DOHH2 (cell line): Measurements from ENCODE around the gene CYB5B.
A peak's percentile ranks its signal among the peaks of the same experiment; 100 is the strongest.

Experiments
- H3F3A ChIP-seq: fragments of 200-600 bp; sonication (generic), shearing (Covaris generic); 2 replicates; pipeline ENCODE4 v1.6.0; 2016; ENCODE audit warnings: antibody characterized with exemption, mild to moderate bottlenecking; ENCODE audit not compliant: control insufficient read depth, insufficient read depth
- H3K27ac ChIP-seq: fragments of 200-600 bp; sonication (generic); 2 replicates; pipeline ENCODE4 v1.5.1; 2014; ENCODE audit warnings: low read depth, mild to moderate bottlenecking, low read length, moderate library complexity
- H3K27me3 ChIP-seq: fragments of 200-600 bp; sonication (generic); 2 replicates; pipeline ENCODE4 v1.6.1; 2014; ENCODE audit warnings: mild to moderate bottlenecking, low read length, mixed read lengths; ENCODE audit not compliant: control insufficient read depth
- H3K36me3 ChIP-seq: fragments of 200-600 bp; sonication (generic); 2 replicates; pipeline ENCODE4 v1.6.1; 2014; ENCODE audit warnings: mild to moderate bottlenecking, low read length, moderate library complexity, mixed read lengths; ENCODE audit not compliant: control insufficient read depth
- H3K4me1 ChIP-seq: fragments of 200-600 bp; sonication (generic); 2 replicates; pipeline ENCODE4 v1.6.1; 2014; ENCODE audit warnings: mild to moderate bottlenecking, low read length, mixed read lengths; ENCODE audit not compliant: control insufficient read depth
- H3K4me2 ChIP-seq: fragments of 200-600 bp; sonication (generic); 2 replicates; pipeline ENCODE4 v1.6.0; 2014; ENCODE audit warnings: mild to moderate bottlenecking, low read length, moderate library complexity
- H3K4me3 ChIP-seq: fragments of 200-600 bp; sonication (generic); 2 replicates; pipeline ENCODE4 v1.5.1; 2014; ENCODE audit warnings: mild to moderate bottlenecking, low read length, mixed read lengths
- H3K79me2 ChIP-seq: fragments of 200-600 bp; sonication (generic); 2 replicates; pipeline ENCODE4 v1.6.1; 2014; ENCODE audit warnings: mild to moderate bottlenecking, low read length, mixed read lengths; ENCODE audit not compliant: control insufficient read depth
- H3K9me2 ChIP-seq: fragments of 200-600 bp; sonication (generic); replicated peaks from 2 replicates; pipeline ENCODE4 v1.6.1; 2014; ENCODE audit warnings: mild to moderate bottlenecking, low read length, mixed read lengths; ENCODE audit not compliant: control insufficient read depth
- H3K9me3 ChIP-seq: fragments of 200-600 bp; sonication (generic); 2 replicates; pipeline ENCODE4 v1.6.1; 2014; ENCODE audit warnings: antibody characterized with exemption, low read length, mixed read lengths; ENCODE audit not compliant: control insufficient read depth, insufficient read depth
- H4K20me1 ChIP-seq: fragments of 200-600 bp; sonication (generic); 2 replicates; pipeline ENCODE4 v1.6.0; 2014; ENCODE audit warnings: low read depth, mild to moderate bottlenecking, antibody characterized with exemption, low read length, moderate library complexity; ENCODE audit not compliant: control insufficient read depth, insufficient read depth
- CTCF ChIP-seq: fragments of 200-600 bp; sonication (generic); IDR thresholded peaks from one replicate; pipeline ENCODE4 v1.5.1; 2014; ENCODE audit warnings: antibody characterized with exemption, mild to moderate bottlenecking, low read depth, low read length; ENCODE audit not compliant: poor library complexity, severe bottlenecking
- EZH2phosphoT487 ChIP-seq: fragments of 200-600 bp; sonication (generic); IDR thresholded peaks from 2 replicates; pipeline ENCODE4 v1.6.1; 2017; ENCODE audit warnings: borderline replicate concordance, mild to moderate bottlenecking, antibody characterized with exemption, low read length, moderate library complexity, mixed read lengths

The CYB5B gene

DNA sequence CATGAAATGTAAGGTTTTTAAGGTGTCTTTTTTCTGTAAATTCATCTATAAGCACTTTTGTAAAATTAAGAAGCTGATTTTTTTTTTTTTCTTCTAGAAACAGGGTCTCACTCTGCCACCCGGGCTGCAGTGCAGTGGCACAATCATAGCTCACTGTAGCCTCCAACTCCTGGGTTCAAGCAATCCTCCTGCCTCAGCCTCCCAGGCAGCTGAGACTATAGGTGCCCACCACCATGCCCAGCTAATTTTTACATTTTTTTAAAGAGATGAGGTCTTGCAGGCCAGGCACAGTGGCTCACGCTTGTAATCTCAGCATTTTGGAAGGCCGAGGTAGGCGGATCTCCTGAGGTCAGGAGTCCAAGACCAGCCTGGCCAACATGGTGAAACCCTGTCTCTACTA lies 4.5 kb upstream of the CYB5B start:
- H3K4me1 ChIP-seq, result peaks cover 17% of the 10 kb centered on the region
- H3K4me3 ChIP-seq, result no peak overlapping the region
- peaks cover 4% of the 10 kb centered on the region for H3K36me3 ChIP-seq
- H3K79me2 ChIP-seq, result peaks cover 8% of the 10 kb centered on the region
- H3F3A ChIP-seq, result peaks cover 17% of the 10 kb centered on the region
- H3K9me2 ChIP-seq, result no peaks in the 10 kb centered on the region
- H3K4me2 ChIP-seq, result no peak overlapping the region
- no peak for TF ChIP-seq EZH2phosphoT487
- TF ChIP-seq CTCF, result no peak
- no peaks in the 10 kb centered on the region for H3K27me3 ChIP-seq
- H3K27ac ChIP-seq, result no peak overlapping the region
- H4K20me1 ChIP-seq, result no peaks in the 10 kb centered on the region
- no peaks in the 10 kb centered on the region for H3K9me3 ChIP-seq

DNA sequence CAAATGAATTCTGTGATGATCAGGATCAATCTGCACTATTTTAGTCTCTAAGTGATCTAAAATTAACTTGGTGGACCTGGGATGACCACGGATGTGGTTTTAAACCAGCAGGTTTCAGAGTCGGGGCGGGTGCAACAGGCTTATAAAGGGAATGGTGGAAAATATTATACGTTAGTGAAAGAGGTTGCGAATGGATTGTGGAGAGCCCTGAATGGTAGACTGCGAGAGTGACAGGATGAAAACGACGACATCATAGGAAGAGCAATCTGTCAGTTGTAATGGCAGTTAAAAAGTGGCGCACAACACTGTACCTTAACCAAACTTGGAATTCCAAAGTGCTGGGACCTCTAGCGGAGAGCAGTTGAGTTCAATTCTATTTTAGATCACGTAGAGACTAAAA lies 1.2 kb upstream of the CYB5B start:
- Histone ChIP-seq H3K4me2 (peak overlapping the region; percentile 78; the same call in 1 of the 2 replicates), H3K27me3 (no peaks in the 10 kb centered on the region), H3F3A (peaks cover 17% of the 10 kb centered on the region), H3K4me1 (peaks cover 20% of the 10 kb centered on the region), H3K4me3 (no peak overlapping the region), H3K9me2 (no peaks in the 10 kb centered on the region), H4K20me1 (no peaks in the 10 kb centered on the region), H3K36me3 (peaks cover 31% of the 10 kb centered on the region), H3K79me2 (peaks cover 40% of the 10 kb centered on the region), H3K9me3 (no peaks in the 10 kb centered on the region), H3K27ac (no peak overlapping the region)
- TF ChIP-seq CTCF, result no peak
- TF ChIP-seq EZH2phosphoT487, result no peak

DNA sequence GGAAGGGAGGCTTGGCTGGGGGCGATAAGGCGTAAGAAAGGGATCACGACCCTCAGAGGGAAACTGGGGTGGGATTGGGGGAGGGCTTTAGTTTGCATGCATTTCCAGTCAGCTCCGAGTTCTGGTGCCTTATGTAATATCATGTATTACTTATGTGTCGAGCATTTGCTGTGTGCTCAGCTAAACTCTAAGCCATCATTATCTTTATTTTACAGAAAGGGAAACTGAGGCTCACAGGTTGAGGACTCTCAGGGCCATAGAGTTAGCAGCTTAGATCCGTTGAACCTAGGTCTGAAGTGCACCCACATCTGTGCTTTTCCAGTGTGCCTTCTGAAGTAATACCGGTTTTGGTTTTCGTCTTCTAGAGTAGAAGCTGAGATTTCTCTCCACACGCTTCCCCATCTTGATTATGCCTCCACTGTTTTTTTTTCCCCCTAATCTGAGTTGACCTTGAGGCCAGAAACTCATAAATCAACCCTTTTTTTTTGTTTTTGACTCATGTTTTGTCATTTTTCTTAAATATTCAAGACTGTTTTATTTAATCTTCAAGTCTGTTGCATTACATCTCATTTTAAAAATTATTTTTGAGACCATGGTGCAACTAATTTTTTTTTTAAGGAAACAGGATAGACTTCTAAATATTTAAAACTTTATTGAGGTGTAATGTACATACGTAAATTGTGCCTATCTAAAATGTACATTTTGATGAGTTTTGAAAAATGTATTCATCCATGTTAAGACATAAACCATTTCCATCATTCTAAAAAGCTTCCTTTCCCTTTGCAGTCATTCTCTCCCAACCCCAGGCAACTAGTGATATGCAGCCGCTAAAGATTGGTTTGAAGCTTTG lies 741 bp downstream of the CYB5B start:
- Histone ChIP-seq H4K20me1 (no peaks in the 10 kb centered on the region), H3K9me3 (peaks cover 8% of the 10 kb centered on the region), H3K27me3 (no peaks in the 10 kb centered on the region), H3F3A (peaks cover 12% of the 10 kb centered on the region), H3K79me2 (peaks cover 60% of the 10 kb centered on the region), H3K4me3 (peak overlapping the region; percentile 89), H3K4me2 (peak overlapping the region; percentile 95), H3K4me1 (peaks cover 20% of the 10 kb centered on the region), H3K27ac (peak overlapping the region; percentile 71), H3K36me3 (peaks cover 51% of the 10 kb centered on the region), H3K9me2 (no peaks in the 10 kb centered on the region)
- no peak for TF ChIP-seq CTCF
- TF ChIP-seq EZH2phosphoT487, result no peak
